Fibroblast of lung (primary cell): ENCODE results near the gene GGT6. TPM values are rescaled to one million over a fixed set of nuclear protein-coding genes. Genes with fewer than 3 reads are reported as not detected.

Experiments used
- DNase-seq, 2 donors: peaks; one replicate each; pipeline versions ENCODE4 v3.0.0 to v3.0.0-alpha.2; 2010; ENCODE audit warnings: low read depth in 2 of 2
- H2AFZ ChIP-seq: 2 replicates; pipeline ENCODE4 v1.5.1; 2012; ENCODE audit warnings: low read length, control low read depth, inconsistent platforms
- H3K27ac ChIP-seq: 2 replicates; pipeline ENCODE4 v1.5.1; 2011; ENCODE audit warnings: low read length, control low read depth; ENCODE audit not compliant: insufficient read depth
- H3K27me3 ChIP-seq: 2 replicates; pipeline ENCODE4 v1.5.1; 2011; ENCODE audit warnings: mild to moderate bottlenecking, low read length; ENCODE audit not compliant: control insufficient read depth, insufficient read depth
- H3K36me3 ChIP-seq: 2 replicates; pipeline ENCODE4 v1.5.1; 2011; ENCODE audit warnings: low read length; ENCODE audit not compliant: control insufficient read depth, insufficient read depth
- H3K4me1 ChIP-seq: 2 replicates; pipeline ENCODE4 v1.5.1; 2011; ENCODE audit warnings: low read length; ENCODE audit not compliant: control insufficient read depth, insufficient read depth; ENCODE audit errors: extremely low read depth
- H3K4me2 ChIP-seq: 2 replicates; pipeline ENCODE4 v1.5.1; 2011; ENCODE audit warnings: low read length, control low read depth; ENCODE audit not compliant: insufficient read depth; ENCODE audit errors: extremely low read depth
- H3K4me3 ChIP-seq, 4 experiments: fragments of 200-600 bp in 1 of 4; sonication (generic) in 1 of 4; replicated peaks in 1 of 4; 2 replicates each; pipeline ENCODE4 v1.5.1; 2011 to 2016; ENCODE audit warnings: low read length in 4 of 4, low read depth in 3 of 4, mild to moderate bottlenecking in 3 of 4, control low read depth in 2 of 4, inconsistent platforms in 1 of 4, mixed read lengths in 1 of 4; ENCODE audit not compliant: insufficient read depth in 1 of 4; ENCODE audit errors: control extremely low read depth in 1 of 4
- H3K79me2 ChIP-seq: 2 replicates; pipeline ENCODE4 v1.5.1; 2012; ENCODE audit warnings: mild to moderate bottlenecking, low read length, inconsistent platforms; ENCODE audit not compliant: control insufficient read depth, insufficient read depth
- H3K9ac ChIP-seq: 2 replicates; pipeline ENCODE4 v1.5.1; 2011; ENCODE audit warnings: mild to moderate bottlenecking, low read length, control low read depth; ENCODE audit not compliant: insufficient read depth
- H3K9me3 ChIP-seq: 2 replicates; pipeline ENCODE4 v1.5.1; 2012; ENCODE audit warnings: low read depth, low read length; ENCODE audit not compliant: control insufficient read depth, insufficient read depth
- H4K20me1 ChIP-seq: 2 replicates; pipeline ENCODE4 v1.5.1; 2011; ENCODE audit warnings: low read length; ENCODE audit not compliant: control insufficient read depth, insufficient read depth; ENCODE audit errors: extremely low read depth
- EZH2 ChIP-seq: IDR thresholded peaks from 2 replicates; pipeline ENCODE4 v1.5.1; 2012; ENCODE audit warnings: low read length, control low read depth, mild to moderate bottlenecking; ENCODE audit errors: missing control alignments
- polyA plus RNA-seq, 2 donors: library from polyadenylated mRNA; depleted of rRNA in 1 of 2; stranded (reverse) in 1 of 2; unstranded in 1 of 2; fragments of >200 nt; gene quantifications; 2 replicates each; pipeline ENCODE4 v1.2.1, GENCODE V29; 2011 to 2012; ENCODE audit warnings: missing spikeins in 1 of 2
- total RNA-seq: library from RNA; depleted of rRNA; stranded (reverse); fragments of >200 nt; gene quantifications from 2 replicates; pipeline ENCODE4 v1.2.1, GENCODE V29; 2014
- TF ChIP-seq, protein P1 (sequence below), 2 donors: IDR thresholded peaks in 1 of 2; conservative IDR thresholded peaks in 1 of 2; 1 replicate in 1 of 2; 2 replicates in 1 of 2; pipeline ENCODE4 v1.5.1; 2011 to 2012; ENCODE audit warnings: low read length in 2 of 2, control low read depth in 1 of 2, inconsistent platforms in 1 of 2, low read depth in 1 of 2, mild to moderate bottlenecking in 1 of 2

The GGT6 gene
- total and polyA plus RNA-seq, 2 donors (not counting 1 experiment from before 2014, with no cell fraction given) = not detected

DNA sequence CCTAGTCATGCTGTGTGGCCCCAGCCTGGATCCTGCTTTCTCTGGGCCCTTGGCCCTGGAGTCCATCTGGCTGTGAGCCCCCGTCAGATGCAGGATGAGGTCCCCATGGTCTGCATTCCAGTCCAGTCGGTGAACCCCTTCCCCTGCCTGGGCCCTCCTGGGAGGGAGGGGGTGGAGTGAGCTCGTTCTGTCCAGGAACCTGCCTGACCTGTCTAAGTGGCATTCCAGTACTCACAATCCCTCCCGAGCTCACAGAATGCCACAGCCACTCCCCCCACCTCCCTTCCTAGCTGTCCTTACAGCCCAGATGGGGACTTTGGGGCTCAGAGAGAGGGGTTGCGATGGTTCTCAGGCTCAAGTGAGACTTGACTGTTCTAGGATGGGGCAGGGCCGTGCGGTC, 46.2 kb downstream of the GGT6 start:
- H3K4me3 ChIP-seq = no peak overlapping the region
- TF ChIP-seq EZH2 = no peak
- TF ChIP-seq, protein P1, sequence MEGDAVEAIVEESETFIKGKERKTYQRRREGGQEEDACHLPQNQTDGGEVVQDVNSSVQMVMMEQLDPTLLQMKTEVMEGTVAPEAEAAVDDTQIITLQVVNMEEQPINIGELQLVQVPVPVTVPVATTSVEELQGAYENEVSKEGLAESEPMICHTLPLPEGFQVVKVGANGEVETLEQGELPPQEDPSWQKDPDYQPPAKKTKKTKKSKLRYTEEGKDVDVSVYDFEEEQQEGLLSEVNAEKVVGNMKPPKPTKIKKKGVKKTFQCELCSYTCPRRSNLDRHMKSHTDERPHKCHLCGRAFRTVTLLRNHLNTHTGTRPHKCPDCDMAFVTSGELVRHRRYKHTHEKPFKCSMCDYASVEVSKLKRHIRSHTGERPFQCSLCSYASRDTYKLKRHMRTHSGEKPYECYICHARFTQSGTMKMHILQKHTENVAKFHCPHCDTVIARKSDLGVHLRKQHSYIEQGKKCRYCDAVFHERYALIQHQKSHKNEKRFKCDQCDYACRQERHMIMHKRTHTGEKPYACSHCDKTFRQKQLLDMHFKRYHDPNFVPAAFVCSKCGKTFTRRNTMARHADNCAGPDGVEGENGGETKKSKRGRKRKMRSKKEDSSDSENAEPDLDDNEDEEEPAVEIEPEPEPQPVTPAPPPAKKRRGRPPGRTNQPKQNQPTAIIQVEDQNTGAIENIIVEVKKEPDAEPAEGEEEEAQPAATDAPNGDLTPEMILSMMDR (conservative IDR thresholded peaks at IDR 0.05 in 1 of 2, IDR thresholded peaks at IDR 0.05 in 1 of 2; ENCODE audit: low read depth in 1 of 2, low read length in 2 of 2) = no peak

DNA sequence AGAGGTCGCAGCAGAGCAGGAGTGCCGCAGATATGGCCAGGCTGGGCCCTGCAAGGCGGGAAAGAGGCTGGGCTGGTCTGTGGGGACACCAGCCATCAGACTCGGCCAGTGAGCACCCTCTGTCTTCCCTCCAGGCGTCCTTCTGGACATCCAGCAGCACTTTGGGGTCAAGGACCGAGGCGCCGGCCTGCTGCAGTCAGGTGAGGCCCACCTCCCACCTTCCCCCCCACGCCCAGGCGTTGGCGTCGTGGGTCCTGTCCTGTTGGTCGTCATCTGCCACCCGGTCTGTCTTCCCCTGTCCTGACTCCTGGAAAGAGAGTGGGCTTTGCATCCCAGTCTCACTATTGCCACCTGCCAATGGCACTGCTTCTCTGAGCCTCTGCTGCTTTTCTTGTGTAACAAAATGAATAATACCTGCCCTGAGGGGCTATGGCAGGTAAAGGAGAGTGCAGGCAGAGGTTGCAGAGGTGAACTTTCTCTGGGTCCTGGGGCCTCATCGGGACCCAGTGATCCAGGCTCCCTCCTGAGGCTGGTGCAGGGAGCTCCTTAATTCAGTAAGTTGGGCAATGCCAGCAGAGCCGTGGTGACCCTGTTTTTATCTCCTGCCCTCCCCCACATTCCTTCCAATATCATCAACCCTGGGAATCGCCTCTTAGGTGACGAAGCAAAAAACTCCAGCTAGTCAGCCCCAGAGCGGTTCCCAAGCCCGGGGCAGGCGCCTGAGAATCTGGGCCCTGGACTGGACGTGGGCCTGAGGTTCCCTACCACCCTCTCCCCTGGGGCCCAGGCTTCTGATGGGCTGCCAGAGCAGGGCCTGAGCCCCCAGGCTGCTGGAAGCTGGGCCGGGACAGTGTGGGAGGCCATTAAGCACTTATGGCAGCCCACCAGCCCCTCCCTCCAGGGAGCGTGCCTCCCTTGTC, 47.0 kb downstream of the GGT6 start:
- no peak overlapping the region for H2AFZ ChIP-seq
- DNase-seq = no peak
- H3K4me2 ChIP-seq = no peak overlapping the region
- no peak overlapping the region for H3K27ac ChIP-seq
- no peaks in the 10 kb centered on the region for H3K36me3 ChIP-seq
- TF ChIP-seq EZH2 = no peak
- TF ChIP-seq, protein P1 (conservative IDR thresholded peaks at IDR 0.05 in 1 of 2, IDR thresholded peaks at IDR 0.05 in 1 of 2; ENCODE audit: low read depth in 1 of 2, low read length in 2 of 2) = no peak
- H3K4me1 ChIP-seq = no peaks in the 10 kb centered on the region
- H3K79me2 ChIP-seq = no peaks in the 10 kb centered on the region
- no peaks in the 10 kb centered on the region for H3K27me3 ChIP-seq
- no peak overlapping the region for H3K4me3 ChIP-seq
- no peaks in the 10 kb centered on the region for H3K9me3 ChIP-seq
- H3K9ac ChIP-seq = no peak overlapping the region
- H4K20me1 ChIP-seq = no peaks in the 10 kb centered on the region

More for the DNA sequence above, 46.2 kb downstream of the GGT6 start:
- no peaks in the 10 kb centered on the region for H3K36me3 ChIP-seq
- H3K4me2 ChIP-seq = no peak overlapping the region
- no peaks in the 10 kb centered on the region for H4K20me1 ChIP-seq
- no peak overlapping the region for H3K9ac ChIP-seq
- H3K4me1 ChIP-seq = no peaks in the 10 kb centered on the region
- no peaks in the 10 kb centered on the region for H3K79me2 ChIP-seq
- no peak for DNase-seq
- no peak overlapping the region for H3K27ac ChIP-seq
- no peaks in the 10 kb centered on the region for H3K9me3 ChIP-seq
- H3K27me3 ChIP-seq = no peaks in the 10 kb centered on the region
- H2AFZ ChIP-seq = no peak overlapping the region

DNA sequence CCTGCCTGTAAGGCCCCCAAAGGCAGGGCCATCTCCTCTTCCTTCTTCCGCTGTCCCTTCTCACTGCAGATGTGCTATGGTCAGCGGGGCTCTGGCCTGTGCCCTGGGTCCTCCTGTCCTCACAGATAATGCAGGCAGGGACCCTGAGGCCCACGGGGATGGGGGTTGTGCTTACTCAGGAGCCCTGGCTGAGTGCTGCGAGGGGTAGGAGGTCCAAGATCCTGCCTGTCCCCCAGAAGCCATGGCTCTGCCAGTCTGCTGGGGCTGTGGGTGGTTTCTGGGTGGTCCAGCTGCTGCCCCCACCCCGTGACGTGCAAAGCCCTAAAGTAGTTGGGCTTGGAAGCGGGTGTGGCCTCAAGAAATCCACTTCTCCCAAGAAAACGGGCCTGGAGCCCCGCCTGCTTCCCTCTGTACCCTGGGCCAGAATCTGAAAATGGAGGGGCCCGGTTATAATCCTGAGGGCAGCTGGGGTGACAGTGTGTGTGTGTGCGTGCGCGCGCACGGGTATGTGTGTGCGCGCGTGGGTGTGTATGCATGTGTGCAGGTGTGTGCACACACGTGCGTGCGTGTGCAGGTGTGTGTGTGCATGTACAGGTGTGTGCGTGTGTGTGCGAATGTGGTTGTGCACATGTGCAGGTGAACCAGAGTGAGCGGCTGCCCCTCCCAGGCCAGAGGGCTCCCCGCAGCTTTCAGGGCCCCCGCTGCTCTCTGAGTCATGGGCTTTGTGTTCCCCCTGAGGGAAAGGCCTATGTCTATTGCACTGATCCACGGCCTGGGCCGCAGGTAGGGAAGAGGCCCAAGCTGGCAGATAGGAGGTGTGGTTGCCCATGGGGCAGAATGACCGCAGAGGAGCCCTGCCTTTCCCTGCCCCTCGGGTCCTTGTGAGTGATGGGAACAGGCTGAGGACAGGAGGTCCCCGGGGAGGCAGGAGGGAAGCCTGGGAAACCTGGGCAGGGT, 47.9 kb downstream of the GGT6 start:
- no peak for DNase-seq
- H3K9me3 ChIP-seq = no peaks in the 10 kb centered on the region
- H3K4me2 ChIP-seq = no peak overlapping the region
- H3K4me1 ChIP-seq = no peaks in the 10 kb centered on the region
- H3K36me3 ChIP-seq = no peaks in the 10 kb centered on the region
- H4K20me1 ChIP-seq = no peaks in the 10 kb centered on the region
- H3K27me3 ChIP-seq = no peaks in the 10 kb centered on the region
- no peak for TF ChIP-seq EZH2
- TF ChIP-seq, protein P1 (conservative IDR thresholded peaks at IDR 0.05 in 1 of 2, IDR thresholded peaks at IDR 0.05 in 1 of 2; ENCODE audit: low read depth in 1 of 2, low read length in 2 of 2) = no peak
- no peak overlapping the region for H3K9ac ChIP-seq
- no peak overlapping the region for H3K27ac ChIP-seq
- no peak overlapping the region for H2AFZ ChIP-seq
- no peaks in the 10 kb centered on the region for H3K79me2 ChIP-seq
- H3K4me3 ChIP-seq = no peak overlapping the region
